ENCODE results near the gene SGTA.

SGTA gene

GRCh38 chr19:2770055-2771013, 12.7 kb downstream of the SGTA start:
- in situ Hi-C loops (cut with HindIII; ENCODE audit: low sequenced_read_pairs) = no loop called here
- DNase-seq (ENCODE audit: low read depth, low spot score) = no peak
- no peak for TF ChIP-seq CTCF (IDR thresholded peaks at IDR 0.05; ENCODE audit: low read depth, low read length)
- H3K4me3 ChIP-seq (ENCODE audit: low read depth, low read length) = no peak overlapping the region

- H3K4me3 ChIP-seq (ENCODE audit: low read depth, low read length) = no peak overlapping the region
- TF ChIP-seq CTCF (IDR thresholded peaks at IDR 0.05; ENCODE audit: low read depth, low read length) = no peak
- in situ Hi-C loops (cut with HindIII; ENCODE audit: low sequenced_read_pairs) = no loop called here
- DNase-seq (ENCODE audit: low read depth, low spot score) = no peak
Observed at GRCh38 chr19:2769218-2769617, 13.9 kb downstream of the SGTA start.

- no peak for DNase-seq (ENCODE audit: low read depth, low spot score)
- no peak overlapping the region for H3K4me3 ChIP-seq (ENCODE audit: low read depth, low read length)
- no peak for TF ChIP-seq CTCF (IDR thresholded peaks at IDR 0.05; ENCODE audit: low read depth, low read length)
- in situ Hi-C loops (cut with HindIII; ENCODE audit: low sequenced_read_pairs) = no loop called here
Observed at GRCh38 chr19:2768365-2769132, 14.5 kb downstream of the SGTA start.

GRCh38 chr19:2767688-2768087, 15.4 kb downstream of the SGTA start:
- no peak for TF ChIP-seq CTCF (IDR thresholded peaks at IDR 0.05; ENCODE audit: low read depth, low read length)
- H3K4me3 ChIP-seq (ENCODE audit: low read depth, low read length) = no peak overlapping the region
- in situ Hi-C loops (cut with HindIII; ENCODE audit: low sequenced_read_pairs) = no loop called here
- no peak for DNase-seq (ENCODE audit: low read depth, low spot score)

GRCh38 chr19:2766594-2767372, 16.3 kb downstream of the SGTA start:
- no peak for DNase-seq (ENCODE audit: low read depth, low spot score)
- no peak overlapping the region for H3K4me3 ChIP-seq (ENCODE audit: low read depth, low read length)
- in situ Hi-C loops (cut with HindIII; ENCODE audit: low sequenced_read_pairs) = no loop called here
- TF ChIP-seq CTCF (IDR thresholded peaks at IDR 0.05; ENCODE audit: low read depth, low read length) = no peak

GRCh38 chr19:2765376-2765775, 17.7 kb downstream of the SGTA start:
- H3K4me3 ChIP-seq (ENCODE audit: low read depth, low read length) = no peak overlapping the region
- no peak for DNase-seq (ENCODE audit: low read depth, low spot score)
- in situ Hi-C loops (cut with HindIII; ENCODE audit: low sequenced_read_pairs) = no loop called here
- no peak for TF ChIP-seq CTCF (IDR thresholded peaks at IDR 0.05; ENCODE audit: low read depth, low read length)

All from astrocyte of the spinal cord (primary cell).